ENCODE results near the gene MIB1. TPM values are rescaled to one million over a fixed set of nuclear protein-coding genes. Genes with fewer than 3 reads are reported as not detected.

MIB1 gene
- polyA plus RNA-seq, 4 donors = 59.3 to 73.3 (median 68.4) TPM

Other genes with a start within 250 kb of the MIB1 start
- gene ESCO1, start 140.1 kb upstream of the MIB1 start, polyA plus RNA-seq (ENCODE audit: insufficient read length in 4 of 4) = 10 to 100 TPM; 26.8 to 32.9 (median 31.1) TPM
- 100 to 1,000 TPM; 148 to 185 (median 167) TPM for gene SNRPD1, start 128.5 kb upstream of the MIB1 start, polyA plus RNA-seq (ENCODE audit: insufficient read length in 4 of 4)
- 10 to 100 TPM; 21.9 to 25.3 (median 23.2) TPM for gene ABHD3, start 36.0 kb upstream of the MIB1 start, polyA plus RNA-seq (ENCODE audit: insufficient read length in 4 of 4)